GM20431 (cell line): ENCODE measurements around the gene CFTR.
"Not testable (repeated sequence)": the region's sequence is repeated elsewhere in the genome, so short reads cannot be mapped to it uniquely, and the experiment has no call there.

Source experiments
- in situ Hi-C: fragments of 300-500 bp; cut with MseI, MboI; formaldehyde crosslinking; loops from one replicate; pipeline ENCODE4 v1.15.0; 2020; ENCODE audit warnings: low sequenced_read_pairs; ENCODE audit not compliant: unreplicated experiment

The CFTR gene

GRCh38 chr7:117492649-117493048 lies 12.8 kb downstream of the CFTR start:
- in situ Hi-C loops, result no loop called here

GRCh38 chr7:117493460-117493859 lies 13.6 kb downstream of the CFTR start:
- in situ Hi-C loops, result no loop called here

GRCh38 chr7:117495308-117495707 lies 15.5 kb downstream of the CFTR start:
- in situ Hi-C loops, result no loop called here

GRCh38 chr7:117502331-117502730 lies 22.5 kb downstream of the CFTR start:
- in situ Hi-C loops, result no loop called here

GRCh38 chr7:117505238-117505637 lies 25.4 kb downstream of the CFTR start:
- in situ Hi-C loops, result no loop called here

GRCh38 chr7:117508676-117509075 lies 28.9 kb downstream of the CFTR start:
- in situ Hi-C loops, result no loop called here

GRCh38 chr7:117517194-117517593 lies 37.4 kb downstream of the CFTR start:
- in situ Hi-C loops, result not testable (repeated sequence)

GRCh38 chr7:117530390-117530789 lies 50.6 kb downstream of the CFTR start:
- in situ Hi-C loops, result no loop called here

- in situ Hi-C loops, result no loop called here
Measured at GRCh38 chr7:117531595-117532244, 51.9 kb downstream of the CFTR start.

GRCh38 chr7:117538053-117538452 lies 58.2 kb downstream of the CFTR start:
- in situ Hi-C loops, result no loop called here

- in situ Hi-C loops, result no loop called here
Measured at GRCh38 chr7:117544061-117544460, 64.2 kb downstream of the CFTR start.

GRCh38 chr7:117548035-117548434 lies 68.2 kb downstream of the CFTR start:
- in situ Hi-C loops, result no loop called here

- in situ Hi-C loops, result no loop called here
Measured at GRCh38 chr7:117550625-117551024, 70.8 kb downstream of the CFTR start.

GRCh38 chr7:117552660-117553059 lies 72.8 kb downstream of the CFTR start:
- in situ Hi-C loops, result no loop called here

GRCh38 chr7:117555260-117555659 lies 75.4 kb downstream of the CFTR start:
- in situ Hi-C loops, result no loop called here

- in situ Hi-C loops, result no loop called here
Measured at GRCh38 chr7:117559391-117559790, 79.6 kb downstream of the CFTR start.

- in situ Hi-C loops, result no loop called here
Measured at GRCh38 chr7:117560030-117560429, 80.2 kb downstream of the CFTR start.

GRCh38 chr7:117562759-117563158 lies 82.9 kb downstream of the CFTR start:
- in situ Hi-C loops, result no loop called here

- in situ Hi-C loops, result no loop called here
Measured at GRCh38 chr7:117564080-117564479, 84.3 kb downstream of the CFTR start.

- in situ Hi-C loops, result no loop called here
Measured at GRCh38 chr7:117564627-117565026, 84.8 kb downstream of the CFTR start.

GRCh38 chr7:117565226-117565625 lies 85.4 kb downstream of the CFTR start:
- in situ Hi-C loops, result no loop called here

- in situ Hi-C loops, result no loop called here
Measured at GRCh38 chr7:117567781-117568180, 88.0 kb downstream of the CFTR start.
